HG02571 (cell line): ENCODE data around the gene RHOD.

Source experiments
- ATAC-seq: cut with Tn5 transposase; IDR thresholded peaks from one replicate; pipeline ENCODE4 v1.9.1; 2021; ENCODE audit warnings: mild to moderate bottlenecking, moderate library complexity; ENCODE audit not compliant: unreplicated experiment

RHOD gene

DNA sequence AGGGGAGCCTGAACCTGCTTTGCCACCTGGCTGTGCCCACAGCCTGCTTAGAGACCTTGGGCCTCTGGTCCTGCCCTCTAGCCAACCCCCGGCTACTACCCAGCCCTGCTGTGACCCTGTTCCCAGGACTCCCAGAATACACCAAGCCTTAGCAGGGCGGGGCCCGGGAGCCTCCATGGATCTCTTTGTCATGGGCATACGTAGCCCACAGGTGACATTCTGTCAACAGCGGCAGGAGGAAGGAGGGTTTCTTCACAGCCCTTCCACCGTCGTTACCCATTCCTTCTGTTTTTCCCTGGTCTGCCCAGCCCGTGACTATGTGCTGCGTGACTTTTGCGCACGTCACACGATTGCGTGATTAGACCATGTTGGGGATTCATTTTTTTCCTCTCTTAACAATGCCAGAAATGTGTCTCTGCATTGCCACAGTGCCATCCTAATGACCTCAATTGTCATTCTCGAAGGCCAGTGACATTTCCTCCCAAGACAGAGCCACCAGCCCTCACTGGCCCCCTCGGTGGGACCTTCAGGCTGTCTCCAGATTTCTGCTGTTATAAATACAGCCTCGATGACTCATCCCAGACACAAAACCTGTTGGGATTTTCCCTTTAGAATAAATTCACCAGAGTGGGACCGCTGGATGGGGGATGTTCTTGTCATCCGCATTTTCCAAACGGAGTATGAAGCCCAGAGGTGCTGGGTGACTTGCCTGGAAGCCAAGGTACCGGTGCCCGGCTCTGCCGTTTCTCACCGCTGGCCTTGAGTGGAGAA is 24.7 kb upstream of the RHOD start:
- ATAC-seq = no peak

DNA sequence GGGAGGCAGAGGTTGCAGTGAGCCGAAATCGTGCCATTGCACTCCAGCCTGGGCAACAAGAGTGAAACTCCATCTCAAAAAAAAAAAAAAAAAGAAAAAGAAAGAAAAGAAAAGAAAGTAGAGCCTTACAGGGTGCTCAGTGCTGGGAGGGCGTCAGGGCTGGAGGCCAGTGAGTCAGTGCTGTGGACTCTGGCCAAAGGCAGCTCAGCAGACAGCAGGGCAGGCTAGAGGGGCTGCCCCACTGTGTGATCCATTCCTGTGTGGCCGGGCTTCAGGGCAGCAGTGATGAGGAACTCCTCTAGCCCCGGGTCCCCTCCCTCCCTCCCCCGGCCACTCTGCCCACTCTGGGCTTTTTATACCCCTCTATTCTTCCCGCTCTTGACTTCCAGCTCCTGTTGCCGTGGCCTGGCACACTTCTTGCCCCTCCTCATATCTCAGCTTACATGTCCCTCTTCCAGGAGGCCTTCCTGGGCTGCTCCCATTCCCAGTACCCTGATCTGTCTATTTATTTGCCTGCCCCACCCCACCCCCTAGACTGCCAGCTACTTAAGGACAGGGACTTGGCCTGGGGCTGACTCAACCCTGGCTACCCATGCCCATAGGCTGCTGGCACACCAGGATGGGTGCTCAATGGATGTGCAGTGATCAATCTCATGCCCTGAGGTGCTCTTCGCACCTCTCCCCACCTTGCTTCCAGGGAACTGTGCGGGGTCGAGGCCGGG is 23.7 kb upstream of the RHOD start:
- no peak for ATAC-seq

DNA sequence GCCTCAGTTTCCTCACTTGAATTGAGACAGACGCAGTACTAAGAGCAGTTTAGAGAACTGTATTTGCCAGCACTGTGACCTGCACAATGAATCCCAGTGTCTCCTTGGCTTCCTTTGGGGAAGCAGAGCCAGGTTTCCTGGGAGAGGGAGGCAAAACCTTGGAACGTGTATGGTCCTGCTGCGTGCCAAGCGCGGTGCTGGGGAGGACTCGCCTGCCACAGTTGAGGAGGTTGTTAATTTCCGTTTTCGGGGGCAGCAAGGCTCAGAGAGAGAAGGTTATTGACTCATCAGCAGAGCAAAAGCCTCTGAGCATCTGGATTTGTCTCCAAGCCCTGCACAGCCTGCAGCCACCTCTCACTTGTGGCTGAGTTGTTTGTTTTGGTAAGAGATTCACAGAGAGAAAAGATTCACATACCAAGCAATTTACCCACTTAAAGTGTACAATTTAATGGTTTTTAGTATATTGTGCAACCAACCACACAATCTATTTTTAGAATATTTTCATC is 22.9 kb upstream of the RHOD start:
- ATAC-seq = no peak

DNA sequence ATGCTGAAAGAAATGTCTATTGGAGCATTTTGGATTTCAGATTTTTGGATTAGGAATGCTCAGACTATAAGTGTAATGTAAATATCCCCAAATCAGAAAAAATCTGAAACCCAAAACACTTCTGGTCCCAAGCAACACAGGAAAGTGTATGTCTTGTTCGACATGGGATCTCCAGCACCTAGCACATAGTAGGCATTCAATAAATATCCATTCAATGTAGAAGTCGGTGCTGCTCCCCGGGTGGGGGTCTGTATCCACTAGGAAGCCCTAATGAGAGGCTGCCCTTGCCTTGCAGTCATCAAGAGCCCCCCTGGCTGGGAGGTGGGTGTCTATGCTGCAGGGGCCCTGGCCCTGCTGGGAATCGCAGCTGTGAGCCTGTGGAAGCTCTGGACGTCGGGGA is 22.3 kb upstream of the RHOD start:
- no peak for ATAC-seq

DNA sequence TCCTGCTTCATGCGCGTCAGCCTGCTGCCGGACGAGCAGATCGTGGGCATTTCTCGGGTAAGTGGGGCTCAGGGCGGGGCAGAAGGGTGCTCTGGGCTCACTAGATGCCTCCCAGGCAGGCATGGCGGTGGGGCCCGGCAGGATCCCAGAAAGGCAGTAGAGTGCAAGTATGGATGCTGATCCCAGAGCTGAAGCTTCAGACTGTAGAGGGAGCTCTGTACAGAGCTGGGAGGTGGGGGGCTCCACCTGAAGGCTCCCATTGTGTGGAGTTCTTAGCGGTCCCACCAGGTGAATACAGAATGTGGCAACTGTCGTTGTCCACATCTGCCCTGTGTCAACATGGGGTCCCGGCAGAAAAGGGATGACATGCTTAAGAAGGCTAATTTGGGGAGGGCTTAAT is 16.5 kb upstream of the RHOD start:
- no peak for ATAC-seq

DNA sequence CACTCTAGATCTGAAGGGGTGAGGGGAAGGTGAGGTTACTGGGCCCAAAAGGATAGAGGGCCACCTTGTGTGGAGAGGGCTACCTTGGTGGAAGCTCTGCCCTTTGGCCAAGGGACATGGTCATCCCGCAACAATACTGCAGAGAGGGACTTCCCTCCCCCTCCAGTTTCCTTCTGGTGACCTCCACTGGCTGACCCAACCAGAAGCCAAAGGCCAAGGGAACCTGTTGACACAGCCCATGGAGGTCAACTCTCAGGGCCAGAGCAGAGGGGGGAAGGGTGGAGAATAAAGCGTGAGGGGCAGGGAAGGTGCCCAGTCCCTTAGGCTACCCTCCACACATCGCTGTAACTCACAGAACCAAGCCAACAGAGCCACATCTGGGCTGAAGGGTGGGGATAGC is 15.0 kb upstream of the RHOD start:
- no peak for ATAC-seq

DNA sequence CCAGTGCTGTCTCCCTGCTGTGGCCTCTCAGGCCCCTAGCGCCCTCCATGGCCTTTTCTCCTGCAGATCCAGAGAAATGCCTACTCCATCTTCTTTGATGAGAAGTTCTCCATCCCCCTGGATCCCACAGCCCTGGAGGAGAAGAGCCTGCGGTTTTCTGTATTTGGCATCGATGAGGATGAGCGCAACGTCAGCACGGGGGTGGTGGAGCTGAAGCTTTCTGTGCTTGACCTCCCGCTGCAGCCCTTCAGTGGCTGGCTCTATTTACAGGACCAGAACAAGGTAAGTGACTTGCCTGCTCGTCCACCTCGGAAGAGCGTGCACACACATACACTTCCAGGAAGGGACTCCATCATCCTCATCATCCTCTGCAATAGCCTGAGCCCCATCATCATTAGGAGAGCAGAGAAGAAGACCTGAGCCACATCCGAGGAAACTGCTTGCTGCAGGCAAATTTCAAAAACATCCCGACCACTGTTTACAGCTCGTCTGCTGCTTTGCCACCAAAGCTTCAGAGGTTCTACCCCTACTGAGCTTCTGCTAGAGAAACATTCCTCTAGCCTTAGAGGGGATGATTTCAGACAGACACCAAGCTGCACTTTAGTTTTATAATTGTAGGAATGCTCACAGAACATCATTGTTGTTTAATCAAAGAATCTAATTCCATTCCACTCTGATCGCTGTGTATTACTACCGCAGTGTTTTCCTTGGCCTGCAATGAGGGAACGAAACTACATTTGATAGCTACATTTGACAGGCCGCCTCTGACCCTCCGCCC is 12.9 kb upstream of the RHOD start:
- ATAC-seq = no peak

DNA sequence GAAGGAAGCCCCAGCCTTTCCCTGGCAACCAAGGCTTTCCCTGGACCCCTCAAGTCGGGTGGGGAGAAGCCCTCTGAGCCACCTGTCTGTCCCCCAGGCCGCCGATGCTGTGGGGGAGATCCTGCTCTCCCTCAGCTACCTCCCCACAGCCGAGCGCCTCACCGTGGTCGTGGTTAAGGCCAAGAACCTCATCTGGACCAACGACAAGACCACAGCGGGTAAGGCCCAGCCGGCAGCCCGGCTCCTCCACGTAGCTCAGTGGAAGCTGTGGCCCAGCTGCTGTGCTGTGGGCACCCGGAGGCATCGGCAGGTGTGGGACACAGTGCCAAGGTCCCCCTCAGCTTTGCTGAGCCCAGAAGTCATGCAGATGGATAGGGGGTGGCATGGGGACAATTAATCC is 12.2 kb upstream of the RHOD start:
- ATAC-seq = no peak

DNA sequence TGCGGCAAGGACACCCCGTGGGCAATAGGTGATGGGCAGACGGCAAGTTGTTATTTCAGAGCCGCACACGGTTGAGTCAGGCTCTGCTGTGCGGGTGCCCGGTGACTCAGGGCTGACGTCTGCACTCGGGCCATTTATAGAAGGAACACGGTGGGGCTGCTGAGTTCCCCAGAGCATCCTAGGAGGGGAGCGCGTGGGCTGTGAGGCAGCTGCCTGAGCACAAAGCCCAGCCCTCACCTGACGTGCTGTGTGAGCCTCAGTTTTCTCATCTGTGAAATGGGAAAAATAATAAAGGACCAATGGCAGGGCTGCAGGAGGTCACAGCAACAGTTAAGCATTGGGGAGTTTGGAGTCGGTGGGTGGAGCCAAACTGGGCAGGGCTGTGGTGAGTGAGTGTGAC is 11.3 kb upstream of the RHOD start:
- no peak for ATAC-seq

DNA sequence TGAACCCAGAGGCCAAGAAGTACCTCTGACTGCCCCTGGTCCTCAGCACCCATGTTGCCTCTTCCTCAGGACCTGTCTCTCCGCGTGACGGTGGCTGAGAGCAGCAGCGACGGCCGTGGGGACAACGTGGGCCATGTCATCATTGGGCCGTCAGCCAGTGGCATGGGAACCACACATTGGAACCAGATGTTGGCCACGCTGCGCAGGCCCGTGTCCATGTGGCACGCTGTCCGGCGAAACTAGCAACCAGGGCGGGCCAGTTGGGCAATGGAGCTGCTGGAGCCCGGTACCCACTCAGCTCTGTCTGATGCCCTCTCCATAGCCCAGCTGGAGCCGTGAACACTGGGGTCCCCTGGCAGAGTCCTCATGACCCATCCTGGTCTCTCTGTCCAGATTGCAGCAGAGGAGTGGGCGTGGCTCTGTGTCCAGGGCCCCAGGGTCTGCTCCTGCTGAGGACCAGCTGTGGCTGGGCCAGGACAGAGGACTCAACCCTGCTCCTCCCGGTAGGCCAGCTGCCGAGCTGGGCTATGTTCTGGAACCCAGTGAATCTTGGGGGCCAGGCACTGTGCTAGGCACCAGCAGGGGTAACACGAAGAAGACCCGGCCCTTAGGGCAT is 8.0 kb upstream of the RHOD start:
- no peak for ATAC-seq

DNA sequence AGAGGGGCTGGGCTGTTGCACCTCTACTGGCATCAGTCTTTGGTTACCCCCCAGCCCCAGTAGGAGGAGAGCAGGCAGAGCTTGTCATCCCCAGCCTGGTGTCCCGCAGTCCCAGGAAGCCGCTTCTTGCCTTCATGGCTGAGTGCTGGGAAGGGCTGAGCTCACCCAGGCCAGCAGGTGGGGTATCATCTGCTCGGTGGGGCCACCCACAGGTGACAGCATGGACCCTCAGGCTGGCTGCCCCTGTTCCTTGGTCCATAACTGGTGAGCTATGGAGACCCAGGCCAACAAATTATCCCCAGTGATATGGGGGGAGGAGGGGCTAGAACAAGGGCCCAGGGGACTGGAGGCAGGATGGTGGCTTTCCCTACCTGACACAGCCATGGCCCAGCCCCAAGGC is 6.5 kb upstream of the RHOD start:
- ATAC-seq = no peak

DNA sequence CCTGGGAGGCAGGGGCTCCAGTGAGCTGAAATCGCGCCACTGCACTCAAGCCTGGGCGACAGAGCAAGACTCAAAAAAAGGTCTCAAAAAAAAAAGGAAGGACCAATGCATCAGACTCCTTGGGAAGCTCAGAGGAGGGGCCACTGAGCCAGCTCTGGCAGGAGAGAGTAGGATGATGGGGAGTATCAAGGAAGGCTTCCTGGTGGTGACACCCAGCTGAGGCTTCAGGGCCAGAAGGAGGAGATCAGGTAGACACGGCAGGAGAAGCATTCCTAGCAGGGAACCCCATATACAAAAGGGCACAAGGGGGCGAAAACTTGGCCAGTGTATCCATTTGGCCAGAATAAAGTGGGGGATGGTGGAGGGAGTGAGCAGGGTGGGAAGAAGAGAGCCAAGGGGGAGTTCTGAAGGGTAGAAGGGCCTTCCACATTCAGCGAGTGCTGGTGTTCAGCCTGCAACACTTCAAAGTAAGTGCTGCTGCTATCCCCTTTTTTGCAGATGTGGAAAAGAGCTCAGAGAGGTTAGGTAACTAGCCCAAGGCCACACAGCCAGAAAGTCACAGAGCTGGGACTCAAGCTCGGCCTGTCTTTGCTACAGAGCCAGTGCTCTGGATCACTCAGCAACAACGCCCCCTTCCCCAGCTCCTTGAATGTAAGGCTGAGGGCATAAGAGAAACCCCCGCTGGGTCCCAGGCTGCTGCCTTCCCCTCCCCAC is 5.3 kb upstream of the RHOD start:
- ATAC-seq = no peak

DNA sequence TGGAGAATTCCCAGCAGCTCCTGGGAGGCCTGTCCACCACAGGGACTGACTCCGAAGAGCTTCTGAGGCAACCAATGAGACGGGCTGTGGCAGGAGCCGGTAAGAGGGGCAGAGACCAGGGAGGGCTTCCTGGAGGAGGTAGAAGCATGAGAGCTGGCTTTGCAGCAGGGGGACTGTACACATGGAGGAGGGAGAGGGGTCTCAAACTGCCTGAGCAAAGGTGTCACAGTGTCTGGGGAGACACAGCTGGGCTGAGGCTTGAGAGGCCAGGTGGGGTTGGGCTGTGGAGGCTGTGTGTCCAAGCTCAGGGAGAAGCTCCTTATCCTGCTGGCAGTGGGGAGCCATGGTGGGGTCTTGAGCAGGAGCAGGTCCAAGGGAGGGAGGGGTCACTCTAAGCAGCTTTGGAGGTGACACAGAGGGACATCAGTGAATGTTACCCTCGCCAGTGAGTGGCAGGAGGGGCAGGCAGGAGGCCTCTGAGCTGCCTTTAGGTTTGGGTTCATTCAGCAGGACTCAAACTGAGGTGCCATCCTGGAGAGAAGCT is 4.6 kb upstream of the RHOD start:
- ATAC-seq = no peak

DNA sequence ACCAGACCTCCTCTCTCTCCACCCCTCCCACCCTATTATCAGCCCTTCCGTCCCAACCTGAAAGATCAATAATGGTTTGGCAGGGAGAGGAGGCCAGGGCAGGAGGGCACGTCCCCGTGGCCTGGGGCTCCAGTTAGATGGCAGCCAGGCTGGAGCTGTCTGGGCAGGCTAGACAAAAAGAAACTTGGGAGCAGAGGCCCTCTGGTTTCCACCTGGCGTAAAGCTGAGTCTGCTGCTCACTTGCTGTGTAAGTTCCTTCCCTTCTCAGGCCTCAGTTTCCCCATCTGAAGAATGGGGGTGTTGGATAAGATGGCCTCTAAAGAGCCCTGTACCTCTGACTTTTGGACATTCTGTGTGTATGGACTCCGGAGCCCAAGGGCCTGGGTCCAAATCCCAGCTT is 3.8 kb upstream of the RHOD start:
- ATAC-seq = no peak

DNA sequence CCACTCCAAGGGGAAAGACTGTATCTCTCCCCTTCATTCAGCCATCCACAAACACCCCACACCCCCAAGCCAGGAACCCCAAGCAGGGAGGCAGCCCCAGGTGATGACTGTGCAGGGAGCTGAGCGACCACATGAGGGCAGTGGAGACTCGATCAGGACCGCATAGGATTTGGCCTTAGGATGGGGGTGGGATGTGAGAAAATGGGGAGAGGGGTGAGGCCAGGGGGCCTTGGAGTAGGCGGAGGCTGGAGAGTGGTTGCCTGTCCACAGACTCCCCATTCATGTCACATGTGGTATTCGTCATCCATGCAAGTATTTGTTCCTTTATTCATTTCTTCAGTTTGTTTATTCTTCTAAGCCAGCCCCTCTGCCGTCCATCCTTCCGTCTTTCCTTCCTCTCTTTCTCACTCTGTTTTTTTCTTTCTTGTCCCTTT is 2.7 kb upstream of the RHOD start:
- ATAC-seq = no peak

DNA sequence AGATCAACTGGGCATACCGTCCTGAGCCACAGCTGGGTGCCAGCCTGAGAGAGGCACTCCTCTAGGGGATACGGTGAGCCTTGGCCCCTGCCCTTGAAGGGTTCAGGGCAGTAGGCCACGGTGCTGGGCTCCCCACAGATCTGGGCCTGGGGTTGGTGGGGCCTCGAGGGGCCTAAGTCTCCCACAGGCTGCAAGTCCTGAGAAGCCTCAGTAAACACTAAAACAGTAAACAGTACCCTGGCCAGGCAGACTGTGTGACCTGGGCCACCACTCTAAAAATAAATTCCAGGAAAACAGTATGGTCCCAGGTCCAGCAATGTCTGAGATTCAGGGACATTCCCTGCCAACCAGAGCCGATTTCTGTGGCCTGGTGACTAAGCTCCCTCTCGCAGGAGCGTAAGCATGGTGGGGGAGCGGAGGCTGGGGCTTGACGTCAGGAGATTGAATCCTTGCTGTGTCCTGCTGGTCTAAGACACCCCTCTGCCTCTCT is 2.3 kb upstream of the RHOD start:
- ATAC-seq = no peak

DNA sequence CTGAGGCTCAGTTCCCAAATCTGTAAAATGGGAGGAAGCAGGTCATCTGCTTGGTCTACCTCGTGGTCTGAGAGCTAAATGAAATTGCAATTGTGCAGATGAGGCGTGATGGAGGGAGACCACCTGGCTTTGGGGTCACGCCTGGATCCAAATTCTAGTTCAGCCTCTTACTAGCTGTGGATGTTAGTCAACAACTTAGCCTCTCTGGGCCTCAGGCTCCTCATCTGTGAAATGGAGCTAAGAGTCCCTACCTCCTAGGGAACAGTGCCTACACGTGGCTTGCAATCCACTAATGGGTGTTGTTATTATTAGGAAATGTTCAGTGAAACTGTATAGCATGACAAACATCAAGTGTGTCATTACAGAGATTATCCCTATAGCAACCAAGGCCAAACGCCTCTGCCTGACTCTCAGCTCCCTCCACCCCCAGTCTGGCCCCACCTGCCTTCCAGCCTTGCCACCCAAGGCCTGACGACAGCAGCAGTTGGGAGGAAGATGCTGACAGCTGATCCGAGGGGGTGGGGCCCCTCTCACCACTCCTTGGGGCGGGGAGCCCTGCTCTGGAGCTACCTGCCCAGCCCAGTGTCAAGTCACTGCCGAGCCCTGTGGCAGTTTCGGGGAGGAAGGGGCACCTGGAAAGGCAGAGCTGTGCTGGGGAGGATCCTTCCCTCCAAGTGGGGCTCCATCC is 1.7 kb upstream of the RHOD start:
- ATAC-seq = no peak

DNA sequence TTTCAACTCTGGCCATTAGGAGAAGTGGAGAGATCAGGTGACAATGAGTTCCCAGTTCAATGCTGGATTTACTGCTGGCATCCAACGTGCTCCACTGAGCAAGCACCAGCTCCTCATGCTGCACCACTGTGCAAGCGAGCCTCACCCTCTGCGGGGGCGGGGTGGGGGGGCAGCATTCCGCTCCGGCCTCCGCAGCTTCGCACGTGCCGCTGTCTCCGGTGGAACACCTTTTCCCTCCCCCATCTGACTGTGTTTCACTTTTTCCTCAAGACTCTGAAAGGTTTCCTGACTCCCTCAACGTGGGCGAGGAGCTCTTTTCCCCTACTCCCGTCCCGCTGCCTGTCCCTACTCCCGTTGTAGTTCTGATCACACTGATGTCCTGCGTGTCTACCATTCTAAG is 835 bp upstream of the RHOD start:
- no peak for ATAC-seq

DNA sequence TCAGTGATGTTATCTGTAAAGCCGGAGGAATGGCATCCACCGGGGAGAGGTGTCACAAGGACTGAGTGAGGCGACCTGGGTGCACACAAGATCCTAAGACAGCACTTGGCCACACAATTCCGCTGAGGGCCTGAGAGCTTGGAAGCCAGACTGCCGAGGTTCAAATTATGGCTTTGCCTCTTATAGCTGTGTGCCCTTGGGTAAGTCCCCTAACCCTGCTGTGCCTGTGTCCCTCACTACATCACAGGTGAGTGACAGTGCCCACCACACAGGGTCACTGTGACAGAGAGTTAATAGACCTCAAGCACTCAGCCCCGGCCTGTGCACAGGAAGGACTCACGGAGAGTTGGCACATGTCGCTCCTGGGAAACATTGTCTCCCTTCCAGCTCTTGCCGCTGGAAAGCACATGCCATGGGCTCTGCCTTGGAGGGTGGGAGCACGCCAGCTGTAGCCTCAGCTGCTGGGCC is 592 bp downstream of the RHOD start:
- no peak for ATAC-seq
